GM23338 (cell line): Measurements from ENCODE around the gene JAKMIP3.

Source experiments
- EZH2 ChIP-seq: fragments of 200-600 bp; sonication (generic); IDR thresholded peaks from one replicate; pipeline ENCODE4 v1.8.0; 2017; ENCODE audit warnings: antibody characterized with exemption, mild to moderate bottlenecking, low read depth; ENCODE audit not compliant: unreplicated experiment
- POLR2AphosphoS5 ChIP-seq: IDR thresholded peaks from 2 replicates; pipeline ENCODE4 v1.6.1; 2016; ENCODE audit warnings: antibody characterized with exemption, low read depth
- ZNF114 ChIP-seq: fragments of 250-450 bp; sonication (Bioruptor Pico); IDR thresholded peaks from 2 replicates; pipeline ENCODE4 v1.5.0; 2020; ENCODE audit warnings: mild to moderate bottlenecking, moderate library complexity
- TF ChIP-seq, protein P1 (sequence below), 2 experiments: fragments of 200-600 bp in 1 of 2; sonication (generic) in 1 of 2; conservative IDR thresholded peaks; 2 replicates each; pipeline versions ENCODE4 v1.5.1 to v1.6.1; 2016 to 2017; ENCODE audit warnings: antibody characterized with exemption in 2 of 2, low read depth in 2 of 2, mild to moderate bottlenecking in 2 of 2, moderate library complexity in 1 of 2

DNA sequence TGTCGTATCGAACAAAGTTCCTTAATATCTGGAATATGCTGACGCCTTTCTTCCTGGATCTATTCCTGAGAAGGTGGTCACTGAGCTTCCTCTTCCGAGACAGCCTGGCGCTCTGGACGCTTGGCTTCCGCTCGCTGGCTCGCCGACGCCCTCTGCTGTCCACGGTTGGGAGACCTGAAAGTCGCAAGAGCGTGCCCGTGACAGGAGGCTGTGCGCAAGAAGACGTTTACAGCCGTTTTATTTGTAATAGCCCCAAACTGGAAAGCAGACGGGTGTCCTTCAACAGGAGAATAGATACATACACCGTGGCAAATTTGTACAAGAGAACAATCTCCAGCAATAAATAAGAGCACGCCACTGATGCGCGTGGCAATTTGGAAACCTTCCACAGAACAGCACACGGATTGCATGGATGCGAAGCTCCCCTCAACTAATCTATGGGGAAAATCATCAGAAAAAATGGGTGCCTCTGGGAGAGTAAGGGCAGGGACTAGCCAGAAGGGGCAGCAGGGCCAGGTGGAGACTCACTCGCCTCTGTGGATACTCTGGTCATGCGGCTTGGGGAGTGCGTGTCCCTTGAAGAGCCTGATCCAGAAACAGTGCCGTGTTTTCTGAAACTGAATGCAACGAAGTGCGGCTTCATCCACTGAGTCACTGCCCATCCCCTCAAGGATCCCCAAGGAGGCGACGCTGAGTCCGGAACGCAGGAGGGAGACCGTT, 42.5 kb upstream of the JAKMIP3 start:
- TF ChIP-seq, protein P1, sequence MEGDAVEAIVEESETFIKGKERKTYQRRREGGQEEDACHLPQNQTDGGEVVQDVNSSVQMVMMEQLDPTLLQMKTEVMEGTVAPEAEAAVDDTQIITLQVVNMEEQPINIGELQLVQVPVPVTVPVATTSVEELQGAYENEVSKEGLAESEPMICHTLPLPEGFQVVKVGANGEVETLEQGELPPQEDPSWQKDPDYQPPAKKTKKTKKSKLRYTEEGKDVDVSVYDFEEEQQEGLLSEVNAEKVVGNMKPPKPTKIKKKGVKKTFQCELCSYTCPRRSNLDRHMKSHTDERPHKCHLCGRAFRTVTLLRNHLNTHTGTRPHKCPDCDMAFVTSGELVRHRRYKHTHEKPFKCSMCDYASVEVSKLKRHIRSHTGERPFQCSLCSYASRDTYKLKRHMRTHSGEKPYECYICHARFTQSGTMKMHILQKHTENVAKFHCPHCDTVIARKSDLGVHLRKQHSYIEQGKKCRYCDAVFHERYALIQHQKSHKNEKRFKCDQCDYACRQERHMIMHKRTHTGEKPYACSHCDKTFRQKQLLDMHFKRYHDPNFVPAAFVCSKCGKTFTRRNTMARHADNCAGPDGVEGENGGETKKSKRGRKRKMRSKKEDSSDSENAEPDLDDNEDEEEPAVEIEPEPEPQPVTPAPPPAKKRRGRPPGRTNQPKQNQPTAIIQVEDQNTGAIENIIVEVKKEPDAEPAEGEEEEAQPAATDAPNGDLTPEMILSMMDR (conservative IDR thresholded peaks at IDR 0.05; ENCODE audit: low read depth in 2 of 2) = peak; percentile 79 to 95
- TF ChIP-seq ZNF114 (no peak), POLR2AphosphoS5 (no peak), EZH2 (no peak)
